GM19324 (cell line): Measurements from ENCODE around the gene RRAGC.

ENCODE experiments used
- ATAC-seq: cut with Tn5 transposase; IDR thresholded peaks from one replicate; pipeline ENCODE4 v1.9.1; 2021; ENCODE audit warnings: mild to moderate bottlenecking, moderate library complexity; ENCODE audit not compliant: unreplicated experiment, low FRiP score

Gene RRAGC

GRCh38 chr1:38859561-38860453, at the start of gene RRAGC:
Gene RRAGC, minus strand, starts transcription at chr1:38859772. Its CDS starts 126 bp downstream, at chr1:38859646.
- peak; percentile 91 for ATAC-seq

- no peak for ATAC-seq
These were observed 49.2 kb upstream of the RRAGC start for GRCh38 chr1:38908821-38909220.

GRCh38 chr1:38905985-38906384, 46.4 kb upstream of the RRAGC start:
- no peak for ATAC-seq

- ATAC-seq = no peak
These were observed 40.0 kb upstream of the RRAGC start for GRCh38 chr1:38899560-38899959.

GRCh38 chr1:38898653-38899230, 39.2 kb upstream of the RRAGC start:
- ATAC-seq = no peak

GRCh38 chr1:38896169-38896568, 36.6 kb upstream of the RRAGC start:
- no peak for ATAC-seq

GRCh38 chr1:38892976-38893375, 33.4 kb upstream of the RRAGC start:
- no peak for ATAC-seq

GRCh38 chr1:38891753-38892152, 32.2 kb upstream of the RRAGC start:
- no peak for ATAC-seq

GRCh38 chr1:38889589-38889988, 30.0 kb upstream of the RRAGC start:
- ATAC-seq = no peak

GRCh38 chr1:38888423-38889333, 29.1 kb upstream of the RRAGC start:
- no peak for ATAC-seq

GRCh38 chr1:38885092-38885491, 25.5 kb upstream of the RRAGC start:
- ATAC-seq = no peak

GRCh38 chr1:38881487-38881886, 21.9 kb upstream of the RRAGC start, which contains the start of gene GJA9:
Gene GJA9, minus strand, starts transcription at chr1:38881587. Its CDS starts 5,489 bp downstream, at chr1:38876098.
- ATAC-seq = no peak

- ATAC-seq = no peak
These were observed 16.2 kb upstream of the RRAGC start for GRCh38 chr1:38875811-38876210.

GRCh38 chr1:38873027-38873969, 13.7 kb upstream of the RRAGC start, which contains the start of gene MYCBP:
Gene MYCBP, minus strand, starts transcription at chr1:38873348. Its CDS starts 43 bp downstream, at chr1:38873305.
- ATAC-seq = peak; percentile 96

- ATAC-seq = peak; percentile 18
These were observed 12.9 kb upstream of the RRAGC start for GRCh38 chr1:38872401-38873026.

- ATAC-seq = no peak
These were observed 11.4 kb upstream of the RRAGC start for GRCh38 chr1:38870996-38871395.

GRCh38 chr1:38867208-38867607, 7.6 kb upstream of the RRAGC start:
- no peak for ATAC-seq

- no peak for ATAC-seq
These were observed 5.6 kb upstream of the RRAGC start for GRCh38 chr1:38865112-38865715.

GRCh38 chr1:38860454-38860795, 853 bp upstream of the RRAGC start:
- ATAC-seq = no peak
